Calu3 (cell line): ENCODE measurements around the gene NOP53. TPM values are rescaled to one million over a fixed set of nuclear protein-coding genes. Genes with fewer than 3 reads are reported as not detected.
A peak's percentile ranks its signal among the peaks of the same experiment; 100 is the strongest.

ENCODE experiments used
- BruUV-seq: library from RNA; stranded (reverse); fragments of 400-500 nt; replicated peaks from 2 replicates; lab custom pipeline; 2021; lab: Mats Ljungman, UMichigan
- CTCF ChIA-PET: fragments of 300-600 bp; sonication (Branson Sonifier 250); formaldehyde crosslinking; loops from one replicate; lab custom pipeline; 2022; ENCODE audit warnings: antibody characterized with exemption; lab: Charles Lee
- DNase-seq: peaks from one replicate; pipeline ENCODE4 v3.0.0; 2022
- H3K27ac Mint-ChIP-seq: one replicate; pipeline ENCODE4 v1.8.0; 2022; ENCODE audit warnings: mixed read lengths; ENCODE audit not compliant: unreplicated experiment
- H3K27me3 Mint-ChIP-seq: one replicate; pipeline ENCODE4 v1.8.0; 2022; ENCODE audit warnings: mixed read lengths; ENCODE audit not compliant: unreplicated experiment
- H3K36me3 Mint-ChIP-seq: one replicate; pipeline ENCODE4 v1.8.0; 2022; ENCODE audit warnings: mild to moderate bottlenecking, moderate library complexity, mixed read lengths; ENCODE audit not compliant: insufficient read depth, unreplicated experiment
- H3K4me1 Mint-ChIP-seq: one replicate; pipeline ENCODE4 v1.8.0; 2022; ENCODE audit warnings: mild to moderate bottlenecking, low read depth, mixed read lengths; ENCODE audit not compliant: unreplicated experiment
- H3K4me3 Mint-ChIP-seq: one replicate; pipeline ENCODE4 v1.8.0; 2022; ENCODE audit warnings: mild to moderate bottlenecking, low read depth, moderate library complexity, mixed read lengths; ENCODE audit not compliant: unreplicated experiment
- H3K9me3 Mint-ChIP-seq: one replicate; pipeline ENCODE4 v1.8.0; 2022; ENCODE audit warnings: low read depth, mixed read lengths; ENCODE audit not compliant: unreplicated experiment
- intact Hi-C: fragments of 100-400 bp; cut with micrococcal nuclease; formaldehyde crosslinking; loops from one replicate; pipeline ENCODE4 v1.10.0; 2022; ENCODE audit not compliant: unreplicated experiment
- total RNA-seq: library from RNA; stranded (reverse); gene quantifications from 2 replicates; pipeline ENCODE4 v1.2.3, GENCODE V29; 2022
- TF ChIP-seq, protein P1 (sequence below): fragments of 200-600 bp; IDR thresholded peaks from one replicate; pipeline ENCODE4 v1.8.0; 2022; ENCODE audit warnings: antibody characterized with exemption; ENCODE audit not compliant: unreplicated experiment

The NOP53 gene
- total RNA-seq, 1 experiment from 2014 or later, result 222 TPM

GRCh38 chr19:47730521-47730889 is 14.8 kb upstream of the NOP53 start:
- BruUV-seq, result no TSS peak
- H3K27me3 Mint-ChIP-seq, result no peaks in the 10 kb centered on the region
- no peaks in the 10 kb centered on the region for H3K9me3 Mint-ChIP-seq
- CTCF ChIA-PET, result interaction anchor here (1.4 to 1.9 kb wide), 3 partner anchors 13 to 17 kb away, joined by 3 to 16 read pairs (median 6); partner anchors contain the start of genes EHD2 and NOP53
- TF ChIP-seq, protein P1, sequence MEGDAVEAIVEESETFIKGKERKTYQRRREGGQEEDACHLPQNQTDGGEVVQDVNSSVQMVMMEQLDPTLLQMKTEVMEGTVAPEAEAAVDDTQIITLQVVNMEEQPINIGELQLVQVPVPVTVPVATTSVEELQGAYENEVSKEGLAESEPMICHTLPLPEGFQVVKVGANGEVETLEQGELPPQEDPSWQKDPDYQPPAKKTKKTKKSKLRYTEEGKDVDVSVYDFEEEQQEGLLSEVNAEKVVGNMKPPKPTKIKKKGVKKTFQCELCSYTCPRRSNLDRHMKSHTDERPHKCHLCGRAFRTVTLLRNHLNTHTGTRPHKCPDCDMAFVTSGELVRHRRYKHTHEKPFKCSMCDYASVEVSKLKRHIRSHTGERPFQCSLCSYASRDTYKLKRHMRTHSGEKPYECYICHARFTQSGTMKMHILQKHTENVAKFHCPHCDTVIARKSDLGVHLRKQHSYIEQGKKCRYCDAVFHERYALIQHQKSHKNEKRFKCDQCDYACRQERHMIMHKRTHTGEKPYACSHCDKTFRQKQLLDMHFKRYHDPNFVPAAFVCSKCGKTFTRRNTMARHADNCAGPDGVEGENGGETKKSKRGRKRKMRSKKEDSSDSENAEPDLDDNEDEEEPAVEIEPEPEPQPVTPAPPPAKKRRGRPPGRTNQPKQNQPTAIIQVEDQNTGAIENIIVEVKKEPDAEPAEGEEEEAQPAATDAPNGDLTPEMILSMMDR, result no peak
- peaks cover 45% of the 10 kb centered on the region for H3K4me1 Mint-ChIP-seq
- peak overlapping the region; percentile 85 for H3K4me3 Mint-ChIP-seq
- peaks cover 59% of the 10 kb centered on the region for H3K36me3 Mint-ChIP-seq
- peak overlapping the region; percentile 96 for H3K27ac Mint-ChIP-seq
- intact Hi-C loops, result no loop called here
- DNase-seq, result no peak

DNA sequence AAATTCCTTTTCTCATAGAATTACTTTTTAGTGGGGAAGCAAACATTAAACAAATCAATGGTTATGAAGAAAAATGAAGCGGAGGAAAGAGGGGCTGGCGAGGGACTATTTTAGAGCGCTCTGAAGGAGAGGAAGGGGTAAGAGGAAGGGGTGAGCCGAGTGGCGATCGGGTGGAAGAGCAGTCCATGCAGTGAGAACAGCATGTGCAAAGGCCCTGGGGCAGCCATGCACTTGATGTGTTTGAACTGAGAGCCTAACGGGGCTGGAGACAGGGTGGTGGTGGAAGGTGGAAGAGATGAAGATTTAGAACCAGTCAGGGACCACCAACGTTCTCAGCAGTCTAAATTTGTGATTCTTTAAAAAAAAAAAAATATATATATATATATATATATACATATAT is 14.4 kb upstream of the NOP53 start:
- no TSS peak for BruUV-seq
- H3K27ac Mint-ChIP-seq, result peak overlapping the region; percentile 96
- no peaks in the 10 kb centered on the region for H3K9me3 Mint-ChIP-seq
- peaks cover 55% of the 10 kb centered on the region for H3K36me3 Mint-ChIP-seq
- peaks cover 45% of the 10 kb centered on the region for H3K4me1 Mint-ChIP-seq
- TF ChIP-seq, protein P1, result no peak
- CTCF ChIA-PET, result no interaction called here
- no peaks in the 10 kb centered on the region for H3K27me3 Mint-ChIP-seq
- H3K4me3 Mint-ChIP-seq, result peak overlapping the region; percentile 85
- intact Hi-C loops, result no loop called here
- DNase-seq, result no peak

DNA sequence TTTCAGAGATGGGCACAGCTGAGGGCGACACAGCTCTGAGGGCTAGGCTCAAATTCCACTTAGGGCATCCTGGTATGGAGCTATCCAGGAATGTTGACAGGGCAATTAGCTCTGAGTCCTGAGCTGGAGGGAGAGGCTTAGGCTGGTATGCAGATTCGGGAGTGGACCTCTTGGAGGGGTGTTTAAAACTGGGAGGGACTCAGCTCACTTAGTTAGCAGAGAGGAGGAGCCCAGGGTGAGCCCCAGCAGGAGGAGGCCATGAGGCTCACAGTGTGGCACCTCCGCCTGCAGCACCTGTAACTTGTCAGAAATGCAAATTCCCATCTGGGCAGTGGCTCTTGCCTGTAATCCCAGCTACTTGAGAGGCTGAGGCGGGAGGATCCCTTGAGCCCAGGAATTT is 10.2 kb upstream of the NOP53 start:
- TF ChIP-seq, protein P1, result no peak
- peaks cover 7% of the 10 kb centered on the region for H3K4me1 Mint-ChIP-seq
- CTCF ChIA-PET, result interaction anchor here (0.6 kb wide), 1 partner anchor 135 kb away, joined by 3 read pairs; no protein-coding TSS in a partner anchor
- H3K27ac Mint-ChIP-seq, result no peak overlapping the region
- no TSS peak for BruUV-seq
- no peaks in the 10 kb centered on the region for H3K9me3 Mint-ChIP-seq
- peaks cover 28% of the 10 kb centered on the region for H3K36me3 Mint-ChIP-seq
- intact Hi-C loops, result no loop called here
- no peaks in the 10 kb centered on the region for H3K27me3 Mint-ChIP-seq
- H3K4me3 Mint-ChIP-seq, result no peak overlapping the region
- no peak for DNase-seq

- Mint-ChIP-seq H3K36me3 (peaks cover 72% of the 10 kb centered on the region), H3K27me3 (no peaks in the 10 kb centered on the region), H3K4me1 (peaks cover 24% of the 10 kb centered on the region), H3K9me3 (peaks cover 2% of the 10 kb centered on the region), H3K4me3 (no peak overlapping the region), H3K27ac (peak overlapping the region; percentile 63)
- TF ChIP-seq, protein P1, result no peak
- no peak for DNase-seq
- no TSS peak for BruUV-seq
- CTCF ChIA-PET, result interaction anchor here (1.3 to 1.5 kb wide), 2 partner anchors 28 to 34 kb away, joined by 3 to 4 read pairs; no protein-coding TSS in a partner anchor
- intact Hi-C loops, result no loop called here
Observed at GRCh38 chr19:47740866-47741519, 4.4 kb upstream of the NOP53 start.
